K562 (cell line): ENCODE data around the gene NPAS3.

Experiments
- MAFK ChIP-seq: IDR thresholded peaks from 2 replicates; pipeline ENCODE4 v1.6.1; 2011; ENCODE audit warnings: low read length, improper control_type of control experiment
- NCOA1 ChIP-seq: fragments of 450-650 bp; IDR thresholded peaks from 2 replicates; pipeline ENCODE4 v1.6.1; 2016; ENCODE audit warnings: low read depth
- SAFB2 ChIP-seq: fragments of 200-400 bp; formaldehyde crosslinking; IDR thresholded peaks from 2 replicates; pipeline ENCODE4 v1.6.1; 2018; ENCODE audit warnings: borderline replicate concordance, low read length, low read depth, moderate library complexity; ENCODE audit not compliant: severe bottlenecking
- ZFP36 ChIP-seq: fragments of 150-350 bp; IDR thresholded peaks from 2 replicates; pipeline ENCODE4 v1.6.1; 2018; ENCODE audit warnings: low read length, low read depth; ENCODE audit not compliant: partially characterized antibody

DNA sequence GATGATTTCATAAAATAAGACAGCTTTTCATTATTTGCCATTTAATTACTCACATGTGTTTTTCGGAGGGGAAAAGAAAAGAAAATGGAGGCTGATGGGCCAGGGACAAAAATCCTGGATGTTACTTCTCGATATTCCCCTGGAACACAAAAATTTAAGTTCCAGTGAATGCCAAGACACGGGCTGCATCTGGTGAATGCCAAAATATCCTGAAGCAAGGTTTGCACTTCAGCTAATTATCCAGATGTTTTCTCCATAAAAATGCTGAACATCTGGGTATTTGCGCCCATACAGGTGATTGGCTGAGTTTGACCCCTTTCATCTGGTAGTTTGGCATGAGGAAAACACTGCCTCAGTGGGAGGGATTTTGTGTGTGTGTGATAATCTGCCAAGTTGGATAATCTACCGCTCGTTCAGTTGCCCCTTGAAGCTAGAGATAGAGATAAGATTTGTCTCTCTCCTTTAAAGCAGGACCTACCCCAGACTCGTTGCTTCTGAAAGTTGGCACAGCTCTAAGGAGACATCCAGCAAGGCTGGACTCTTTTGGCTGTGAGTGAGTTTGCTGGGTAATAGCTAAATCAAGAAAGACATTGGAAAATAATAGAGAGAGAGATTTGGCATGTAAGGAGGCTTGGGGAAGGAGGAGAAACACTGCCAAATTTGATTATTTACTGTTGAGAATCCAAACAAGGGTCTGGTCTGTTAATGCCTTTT is 622.2 kb downstream of the NPAS3 start:
- TF ChIP-seq SAFB2 (no peak), NCOA1 (no peak), ZFP36 (no peak), MAFK (no peak)
